ENCODE data around the gene PGM1. TPM values are rescaled to one million over a fixed set of nuclear protein-coding genes. Genes with fewer than 3 reads are reported as not detected.
A peak's percentile ranks its signal among the peaks of the same experiment; 100 is the strongest.
"Not testable (repeated sequence)": the region's sequence is repeated elsewhere in the genome, so short reads cannot be mapped to it uniquely, and the experiment has no call there.

Gene PGM1
- total RNA-seq, 1 donor from 2014 or later: 22.7 TPM

- no peak overlapping the region for H3K27ac ChIP-seq
- H3K4me1 ChIP-seq: peaks cover 21% of the 10 kb centered on the region
- Mint-ChIP-seq H3K4me1 (no peaks in the 10 kb centered on the region), H3K4me3 (no peak overlapping the region), H3K9me3 (peaks cover 11% of the 10 kb centered on the region), H3K36me3 (peaks cover 19% of the 10 kb centered on the region), H3K27ac (no peak overlapping the region), H3K27me3 (ENCODE audit: insufficient read depth, low read depth) (no peaks in the 10 kb centered on the region)
- no peaks in the 10 kb centered on the region for H3K36me3 ChIP-seq
- no peaks in the 10 kb centered on the region for H3K9me3 ChIP-seq (ENCODE audit: low read depth)
- no peaks in the 10 kb centered on the region for H4K20me1 ChIP-seq (ENCODE audit: low read depth)
- H3K79me2 ChIP-seq (ENCODE audit: low read depth): no peaks in the 10 kb centered on the region
- H3K27me3 ChIP-seq: no peaks in the 10 kb centered on the region
- H3K4me2 ChIP-seq: no peak overlapping the region
- TF ChIP-seq CTCF (IDR thresholded peaks at IDR 0.05): no peak
- no peak for TF ChIP-seq EZH2phosphoT487 (IDR thresholded peaks at IDR 0.05)
- TF ChIP-seq EZH2 (IDR thresholded peaks at IDR 0.05): no peak
- DNase-seq (ENCODE audit: low spot score): no peak
- H2AFZ ChIP-seq (replicated peaks): no peak overlapping the region
- no peak overlapping the region for H3K4me3 ChIP-seq
- H3K9ac ChIP-seq: no peak overlapping the region
- peaks cover 23% of the 10 kb centered on the region for H3F3A ChIP-seq (ENCODE audit: low read depth)
These were observed 24.1 kb upstream of the PGM1 start for GRCh38 chr1:63569068-63569467.

GRCh38 chr1:63569640-63570316, 23.4 kb upstream of the PGM1 start:
- Histone ChIP-seq H3F3A (ENCODE audit: low read depth) (peaks cover 30% of the 10 kb centered on the region), H3K27ac (no peak overlapping the region), H3K9me3 (ENCODE audit: low read depth) (no peaks in the 10 kb centered on the region), H3K27me3 (no peaks in the 10 kb centered on the region), H3K4me3 (no peak overlapping the region), H3K4me2 (no peak overlapping the region), H4K20me1 (ENCODE audit: low read depth) (no peaks in the 10 kb centered on the region), H3K9ac (no peak overlapping the region), H3K36me3 (no peaks in the 10 kb centered on the region), H3K79me2 (ENCODE audit: low read depth) (no peaks in the 10 kb centered on the region), H2AFZ (replicated peaks) (no peak overlapping the region), H3K4me1 (peaks cover 28% of the 10 kb centered on the region)
- H3K4me3 Mint-ChIP-seq: no peak overlapping the region
- TF ChIP-seq EZH2 (IDR thresholded peaks at IDR 0.05) (no peak), CTCF (IDR thresholded peaks at IDR 0.05) (no peak), EZH2phosphoT487 (IDR thresholded peaks at IDR 0.05) (no peak)
- no peak overlapping the region for H3K27ac Mint-ChIP-seq
- no peak for DNase-seq (ENCODE audit: low spot score)
- peaks cover 13% of the 10 kb centered on the region for H3K36me3 Mint-ChIP-seq
- no peaks in the 10 kb centered on the region for H3K4me1 Mint-ChIP-seq
- no peaks in the 10 kb centered on the region for H3K27me3 Mint-ChIP-seq (ENCODE audit: insufficient read depth, low read depth)
- peaks cover 5% of the 10 kb centered on the region for H3K9me3 Mint-ChIP-seq

- H2AFZ ChIP-seq (replicated peaks); H3K9ac ChIP-seq; H3K4me1 Mint-ChIP-seq; H3K27ac Mint-ChIP-seq; H4K20me1 ChIP-seq (ENCODE audit: low read depth); H3K4me2 ChIP-seq; H3K4me3 Mint-ChIP-seq; H3K9me3 ChIP-seq (ENCODE audit: low read depth); H3K27me3 Mint-ChIP-seq (ENCODE audit: insufficient read depth, low read depth); DNase-seq (ENCODE audit: low spot score); H3K36me3 ChIP-seq; H3K79me2 ChIP-seq (ENCODE audit: low read depth); H3K9me3 Mint-ChIP-seq; H3K36me3 Mint-ChIP-seq; H3K27ac ChIP-seq; H3K27me3 ChIP-seq; H3K4me3 ChIP-seq: not testable (repeated sequence)
- H3K4me1 ChIP-seq: peaks cover 32% of the 10 kb centered on the region
- peaks cover 40% of the 10 kb centered on the region for H3F3A ChIP-seq (ENCODE audit: low read depth)
These were observed 20.5 kb upstream of the PGM1 start for GRCh38 chr1:63572686-63573085.

- H3K9me3 ChIP-seq (ENCODE audit: low read depth); H3K36me3 Mint-ChIP-seq; H3K4me3 Mint-ChIP-seq; H4K20me1 ChIP-seq (ENCODE audit: low read depth); H3K9me3 Mint-ChIP-seq; DNase-seq (ENCODE audit: low spot score); H3K27ac ChIP-seq; H3K9ac ChIP-seq; H3K79me2 ChIP-seq (ENCODE audit: low read depth); H3K27me3 Mint-ChIP-seq (ENCODE audit: insufficient read depth, low read depth); H3K36me3 ChIP-seq; H3K27ac Mint-ChIP-seq; H3K27me3 ChIP-seq; H3K4me1 Mint-ChIP-seq: not testable (repeated sequence)
- Histone ChIP-seq H3F3A (ENCODE audit: low read depth) (peaks cover 37% of the 10 kb centered on the region), H2AFZ (replicated peaks) (peak overlapping the region; percentile 43), H3K4me1 (peaks cover 32% of the 10 kb centered on the region), H3K4me3 (peak overlapping the region; percentile 16), H3K4me2 (peak overlapping the region; percentile 60)
These were observed 18.9 kb upstream of the PGM1 start for GRCh38 chr1:63574203-63574796.

Measured in neural progenitor cell (in vitro differentiated cells).